PC-9 (cell line): ENCODE data around the gene LRP8. TPM values are rescaled to one million over a fixed set of nuclear protein-coding genes. Genes with fewer than 3 reads are reported as not detected.

ENCODE experiments used
- BruUV-seq: library from RNA; stranded (reverse); fragments of 400-500 nt; replicated peaks from 2 replicates; lab custom pipeline; 2021; lab: Mats Ljungman, UMichigan
- CTCF ChIA-PET: fragments of 300-600 bp; sonication (Branson Sonifier 250); formaldehyde crosslinking; loops from one replicate; lab custom pipeline; 2022; ENCODE audit warnings: antibody characterized with exemption; lab: Charles Lee
- POLR2A ChIA-PET: fragments of 300-600 bp; sonication (Branson Sonifier 250); formaldehyde crosslinking; loops from one replicate; lab custom pipeline; 2022; ENCODE audit warnings: antibody characterized with exemption; ENCODE audit not compliant: unreplicated experiment; lab: Charles Lee
- DNase-seq, 2 experiments: peaks; one replicate each; pipeline versions ENCODE4 v3.0.0 to v3.0.0-alpha.2; 2015 to 2022; ENCODE audit warnings: mixed read lengths in 1 of 2
- H2AFZ ChIP-seq: fragments of 200-600 bp; sonication (generic); 2 replicates; pipeline ENCODE4 v1.8.1; 2017; ENCODE audit warnings: antibody characterized with exemption
- H3F3A ChIP-seq: fragments of 200-600 bp; sonication (generic); 2 replicates; pipeline ENCODE4 v1.8.1; 2017; ENCODE audit warnings: antibody characterized with exemption, mild to moderate bottlenecking, low read depth; ENCODE audit not compliant: insufficient read depth
- H3K27ac ChIP-seq: fragments of 200-600 bp; sonication (generic); 2 replicates; pipeline ENCODE4 v1.6.1; 2016; ENCODE audit warnings: mixed run types
- H3K27me3 ChIP-seq: fragments of 200-600 bp; sonication (generic); 2 replicates; pipeline ENCODE4 v1.6.1; 2016; ENCODE audit warnings: low read depth, mixed run types; ENCODE audit not compliant: insufficient read depth
- H3K36me3 ChIP-seq: fragments of 200-600 bp; sonication (generic); 2 replicates; pipeline ENCODE4 v1.6.1; 2016; ENCODE audit warnings: low read depth, mixed run types
- H3K4me1 ChIP-seq: fragments of 200-600 bp; sonication (generic); replicated peaks from 2 replicates; pipeline ENCODE4 v1.6.1; 2016; ENCODE audit warnings: mixed run types; ENCODE audit not compliant: insufficient read depth
- H3K4me2 ChIP-seq: fragments of 200-600 bp; sonication (generic); 2 replicates; pipeline ENCODE4 v1.6.1; 2017; ENCODE audit warnings: mixed run types
- H3K4me3 ChIP-seq: fragments of 200-600 bp; sonication (generic); 2 replicates; pipeline ENCODE4 v1.6.1; 2016; ENCODE audit warnings: mixed run types
- H3K79me2 ChIP-seq: fragments of 200-600 bp; sonication (generic); 2 replicates; pipeline ENCODE4 v1.6.1; 2017; ENCODE audit warnings: low read depth, mixed run types
- H3K9me2 ChIP-seq: fragments of 200-600 bp; sonication (generic); 2 replicates; pipeline ENCODE4 v1.8.1; 2017; ENCODE audit warnings: mild to moderate bottlenecking; ENCODE audit not compliant: insufficient read depth
- H3K9me3 ChIP-seq: fragments of 200-600 bp; sonication (generic); 2 replicates; pipeline ENCODE4 v1.8.1; 2016; ENCODE audit warnings: low read depth; ENCODE audit not compliant: insufficient read depth
- H4K20me1 ChIP-seq: fragments of 200-600 bp; sonication (generic); 2 replicates; pipeline ENCODE4 v1.8.1; 2017; ENCODE audit not compliant: insufficient read depth
- EZH2 ChIP-seq: fragments of 200-600 bp; sonication (generic); IDR thresholded peaks from 2 replicates; pipeline ENCODE4 v1.8.0; 2017; ENCODE audit warnings: antibody characterized with exemption, low read depth
- intact Hi-C: fragments of 100-400 bp; cut with micrococcal nuclease; formaldehyde crosslinking; loops from one replicate; pipeline ENCODE4 v1.10.0; 2022; ENCODE audit not compliant: unreplicated experiment
- total RNA-seq: library from RNA; stranded (reverse); gene quantifications from 2 replicates; pipeline ENCODE4 v1.2.3, GENCODE V29; 2021
- TF ChIP-seq, protein P1 (sequence below): fragments of 200-600 bp; sonication (generic); conservative IDR thresholded peaks from 2 replicates; pipeline ENCODE4 v1.6.1; 2017; ENCODE audit warnings: mixed run types, antibody characterized with exemption, mild to moderate bottlenecking, moderate library complexity

Gene LRP8
- total RNA-seq, 1 experiment from 2014 or later: 85.3 TPM

DNA sequence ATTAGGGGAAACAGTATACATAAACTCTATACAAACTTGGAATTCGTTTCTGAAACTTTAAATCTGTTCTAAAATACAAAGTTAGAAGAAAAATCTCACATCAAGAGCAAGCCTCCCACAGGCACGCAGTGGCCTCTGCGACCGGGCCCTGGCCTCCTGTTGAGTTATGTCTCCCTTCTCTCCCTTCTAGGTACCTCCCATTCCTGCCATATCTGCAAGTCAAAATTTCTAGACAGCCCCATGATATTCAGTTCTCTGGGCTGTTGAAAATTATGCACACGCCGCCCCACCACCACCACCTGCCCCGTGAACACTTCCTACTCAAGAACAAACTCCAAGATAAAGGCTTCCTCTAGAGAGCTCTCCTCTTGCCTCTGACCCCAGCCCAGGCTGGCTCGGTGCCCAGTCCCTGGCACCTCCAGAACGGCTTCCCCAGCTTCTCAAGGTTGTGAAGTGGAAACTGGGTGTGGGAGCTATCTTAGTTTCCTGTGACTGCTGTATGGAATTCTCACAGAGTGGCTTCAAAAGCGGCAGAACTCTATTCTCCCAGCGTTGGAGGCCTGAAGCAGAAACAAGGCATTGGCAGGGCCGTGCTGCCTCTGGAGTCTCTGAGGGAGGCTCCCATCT lies 37.7 kb upstream of the LRP8 start:
- CTCF ChIA-PET: no interaction called here
- Histone ChIP-seq H3K4me3 (no peak overlapping the region), H3K9me3 (no peaks in the 10 kb centered on the region), H2AFZ (no peak overlapping the region), H3K4me1 (no peaks in the 10 kb centered on the region), H3K4me2 (no peak overlapping the region), H3K79me2 (no peaks in the 10 kb centered on the region), H3K27me3 (no peaks in the 10 kb centered on the region), H3K27ac (no peak overlapping the region), H3F3A (no peaks in the 10 kb centered on the region), H4K20me1 (no peaks in the 10 kb centered on the region), H3K9me2 (no peaks in the 10 kb centered on the region), H3K36me3 (no peaks in the 10 kb centered on the region)
- intact Hi-C loops: no loop called here
- BruUV-seq: no TSS peak
- POLR2A ChIA-PET: no interaction called here
- no peak for DNase-seq
- TF ChIP-seq EZH2: no peak
- TF ChIP-seq, protein P1, sequence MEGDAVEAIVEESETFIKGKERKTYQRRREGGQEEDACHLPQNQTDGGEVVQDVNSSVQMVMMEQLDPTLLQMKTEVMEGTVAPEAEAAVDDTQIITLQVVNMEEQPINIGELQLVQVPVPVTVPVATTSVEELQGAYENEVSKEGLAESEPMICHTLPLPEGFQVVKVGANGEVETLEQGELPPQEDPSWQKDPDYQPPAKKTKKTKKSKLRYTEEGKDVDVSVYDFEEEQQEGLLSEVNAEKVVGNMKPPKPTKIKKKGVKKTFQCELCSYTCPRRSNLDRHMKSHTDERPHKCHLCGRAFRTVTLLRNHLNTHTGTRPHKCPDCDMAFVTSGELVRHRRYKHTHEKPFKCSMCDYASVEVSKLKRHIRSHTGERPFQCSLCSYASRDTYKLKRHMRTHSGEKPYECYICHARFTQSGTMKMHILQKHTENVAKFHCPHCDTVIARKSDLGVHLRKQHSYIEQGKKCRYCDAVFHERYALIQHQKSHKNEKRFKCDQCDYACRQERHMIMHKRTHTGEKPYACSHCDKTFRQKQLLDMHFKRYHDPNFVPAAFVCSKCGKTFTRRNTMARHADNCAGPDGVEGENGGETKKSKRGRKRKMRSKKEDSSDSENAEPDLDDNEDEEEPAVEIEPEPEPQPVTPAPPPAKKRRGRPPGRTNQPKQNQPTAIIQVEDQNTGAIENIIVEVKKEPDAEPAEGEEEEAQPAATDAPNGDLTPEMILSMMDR: no peak

DNA sequence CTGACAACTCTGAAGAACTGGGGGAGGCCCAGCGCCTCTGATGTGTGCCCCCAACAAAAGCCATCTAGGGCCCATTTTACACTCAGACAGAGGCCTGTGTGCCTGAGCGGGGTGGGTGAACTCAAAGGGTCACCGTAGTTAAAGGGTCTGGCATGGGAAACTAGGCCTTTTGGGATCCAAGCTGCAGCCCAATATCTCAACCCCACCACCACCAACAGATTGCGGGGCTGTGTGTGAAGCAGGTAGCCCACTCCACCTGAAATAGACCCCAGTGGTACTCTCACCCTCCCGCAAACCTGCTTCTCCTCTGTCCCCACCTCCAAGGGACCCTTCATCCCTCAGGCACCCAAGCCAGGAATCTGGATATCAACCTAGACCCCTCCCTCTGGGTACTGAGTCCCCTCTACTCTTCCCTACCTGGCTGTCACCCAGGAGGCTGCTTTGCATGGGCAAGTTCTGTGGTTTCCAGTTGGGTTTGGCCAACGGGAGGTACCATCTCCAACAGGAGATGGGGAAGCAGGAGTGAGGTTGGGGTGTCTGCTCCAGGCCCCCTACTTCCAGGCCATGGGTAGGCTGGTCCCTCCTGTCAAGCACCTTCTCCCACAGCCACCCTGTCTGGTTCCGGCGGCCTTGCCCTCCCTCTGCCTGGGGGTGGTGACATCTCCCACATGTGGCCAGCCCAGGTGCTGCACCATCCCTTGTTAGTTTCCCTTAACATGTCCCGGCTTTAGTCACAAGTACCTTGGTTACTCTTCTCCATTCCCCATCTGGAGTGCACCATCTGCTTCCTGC lies 35.2 kb upstream of the LRP8 start:
- no peaks in the 10 kb centered on the region for H3K79me2 ChIP-seq
- H2AFZ ChIP-seq: no peak overlapping the region
- TF ChIP-seq, protein P1: no peak
- TF ChIP-seq EZH2: no peak
- no peak overlapping the region for H3K4me3 ChIP-seq
- H3K4me1 ChIP-seq: no peaks in the 10 kb centered on the region
- H3K4me2 ChIP-seq: no peak overlapping the region
- no peaks in the 10 kb centered on the region for H4K20me1 ChIP-seq
- POLR2A ChIA-PET: no interaction called here
- no peaks in the 10 kb centered on the region; the same call in 1 of the 2 replicates for H3K27me3 ChIP-seq
- H3K9me3 ChIP-seq: no peaks in the 10 kb centered on the region
- no peaks in the 10 kb centered on the region for H3K36me3 ChIP-seq
- intact Hi-C loops: no loop called here
- DNase-seq: no peak
- BruUV-seq: no TSS peak
- H3K27ac ChIP-seq: no peak overlapping the region
- H3F3A ChIP-seq: no peaks in the 10 kb centered on the region
- CTCF ChIA-PET: no interaction called here
- H3K9me2 ChIP-seq: no peaks in the 10 kb centered on the region

DNA sequence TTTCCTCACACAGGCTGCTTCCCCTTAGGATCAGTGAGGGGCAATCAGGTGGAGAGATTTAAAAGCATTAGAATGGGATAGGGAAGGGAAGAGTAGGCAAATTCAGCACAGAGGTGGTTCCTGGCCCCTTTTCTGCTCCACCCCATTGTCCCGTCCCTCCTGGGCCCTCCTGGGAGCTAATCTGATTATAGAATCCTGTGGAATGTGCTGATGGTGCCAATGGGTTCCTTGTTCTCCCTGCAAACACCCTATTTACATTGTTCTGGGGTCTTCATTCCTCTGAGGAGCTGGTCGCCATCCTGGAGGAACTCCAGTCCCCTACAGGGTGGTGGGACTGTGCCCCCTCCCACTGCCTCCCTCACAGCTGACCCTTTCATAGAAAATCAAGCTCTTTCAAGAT lies 34.4 kb upstream of the LRP8 start:
- H3K36me3 ChIP-seq: no peaks in the 10 kb centered on the region
- CTCF ChIA-PET: no interaction called here
- no peak overlapping the region for H3K4me2 ChIP-seq
- no peak for DNase-seq
- H2AFZ ChIP-seq: no peak overlapping the region
- BruUV-seq: no TSS peak
- H3K27me3 ChIP-seq: no peaks in the 10 kb centered on the region; the same call in 1 of the 2 replicates
- POLR2A ChIA-PET: no interaction called here
- no peaks in the 10 kb centered on the region for H3K4me1 ChIP-seq
- intact Hi-C loops: no loop called here
- H3F3A ChIP-seq: no peaks in the 10 kb centered on the region
- H4K20me1 ChIP-seq: no peaks in the 10 kb centered on the region
- TF ChIP-seq, protein P1: no peak
- TF ChIP-seq EZH2: no peak
- H3K4me3 ChIP-seq: no peak overlapping the region
- H3K27ac ChIP-seq: no peak overlapping the region
- 0 out of 2 replicates have a peak, but pooled peaks cover under 1% of the 10 kb centered on the region for H3K9me3 ChIP-seq
- H3K79me2 ChIP-seq: no peaks in the 10 kb centered on the region
- H3K9me2 ChIP-seq: no peaks in the 10 kb centered on the region
